H1 (cell line): ENCODE results near the gene MGLL. TPM values are rescaled to one million over a fixed set of nuclear protein-coding genes. Genes with fewer than 3 reads are reported as not detected.

Source experiments
- CTCF ChIA-PET: fragments of 300-600 bp; sonication (Branson Sonifier 250); formaldehyde crosslinking; loops from one replicate; lab custom pipeline; 2021; ENCODE audit not compliant: partially characterized antibody; lab: Charles Lee
- POLR2A ChIA-PET: fragments of 300-600 bp; sonication (Branson Sonifier 250); formaldehyde crosslinking; loops from one replicate; lab custom pipeline; 2021; ENCODE audit warnings: inconsistent platforms; ENCODE audit not compliant: partially characterized antibody; lab: Charles Lee
- DNase-seq, 2 experiments: peaks; one replicate each; pipeline versions ENCODE4 v3.0.0 to v3.0.0-alpha.2; 2010 to 2022; ENCODE audit warnings: low spot score in 2 of 2, low read depth in 1 of 2, mixed read lengths in 1 of 2
- FAIRE-seq: peaks from 2 replicates; lab custom pipeline; 2011; peaks lifted over from hg19 to GRCh38; lab: Jason Lieb, UNC
- H2AFZ ChIP-seq: 2 replicates; pipeline ENCODE4 v1.8.1; 2012; ENCODE audit warnings: low read length, inconsistent platforms
- H2AK5ac ChIP-seq: 2 replicates; pipeline ENCODE4 v1.6.1; 2013; ENCODE audit warnings: low read depth, low read length
- H2BK120ac ChIP-seq: replicated peaks from 2 replicates; pipeline ENCODE3; 2013; ENCODE audit warnings: low read depth, low read length, inconsistent platforms
- H2BK12ac ChIP-seq: 2 replicates; pipeline ENCODE4 v1.6.1; 2013; ENCODE audit warnings: low read depth, low read length
- H2BK15ac ChIP-seq: 2 replicates; pipeline ENCODE4 v1.6.1; 2013; ENCODE audit warnings: low read length
- H2BK20ac ChIP-seq: 2 replicates; pipeline ENCODE4 v1.6.1; 2013; ENCODE audit warnings: low read length
- H2BK5ac ChIP-seq: 2 replicates; pipeline ENCODE4 v1.6.1; 2013; ENCODE audit warnings: low read depth, low read length
- H3K14ac ChIP-seq: 2 replicates; pipeline ENCODE4 v1.6.1; 2013; ENCODE audit warnings: inconsistent platforms; ENCODE audit not compliant: insufficient read length
- H3K18ac ChIP-seq: 2 replicates; pipeline ENCODE4 v1.6.1; 2013; ENCODE audit warnings: low read length; ENCODE audit errors: extremely low read depth
- H3K23ac ChIP-seq: 2 replicates; pipeline ENCODE4 v1.6.1; 2013; ENCODE audit warnings: inconsistent platforms; ENCODE audit not compliant: insufficient read length
- H3K23me2 ChIP-seq: 2 replicates; pipeline ENCODE4 v1.6.1; 2013; ENCODE audit warnings: low read depth, low read length
- H3K27ac ChIP-seq: 2 replicates; pipeline ENCODE4 v1.6.1; 2011; ENCODE audit warnings: low read depth, low read length, inconsistent platforms
- H3K27me3 ChIP-seq, 4 experiments: replicated peaks in 1 of 4; 1 replicate in 1 of 4; 2 replicates in 3 of 4; pipeline versions ENCODE4 v1.6.1 to v1.8.1; 2011 to 2013; ENCODE audit warnings: low read length in 3 of 4, mild to moderate bottlenecking in 3 of 4, inconsistent platforms in 2 of 4, mixed read lengths in 2 of 4, moderate library complexity in 1 of 4; ENCODE audit not compliant: control insufficient read depth in 3 of 4, insufficient read depth in 3 of 4; ENCODE audit errors: extremely low read depth in 1 of 4
- H3K36me3 ChIP-seq, 4 experiments: 2 replicates each; pipeline versions ENCODE4 v1.6.1 to v1.8.1; 2011 to 2013; ENCODE audit warnings: mild to moderate bottlenecking in 4 of 4, low read length in 3 of 4, moderate library complexity in 2 of 4, control low read depth in 1 of 4, inconsistent platforms in 1 of 4; ENCODE audit not compliant: insufficient read depth in 4 of 4, control insufficient read depth in 2 of 4
- H3K4ac ChIP-seq: replicated peaks from 2 replicates; pipeline ENCODE3; 2013; ENCODE audit warnings: low read length, low read depth, mixed read lengths, inconsistent platforms; ENCODE audit not compliant: insufficient read length
- H3K4me1 ChIP-seq, 4 experiments: replicated peaks in 1 of 4; 1 replicate in 1 of 4; 2 replicates in 3 of 4; pipeline versions ENCODE4 v1.6.1 to v1.8.1; 2011 to 2013; ENCODE audit warnings: low read length in 3 of 4, inconsistent platforms in 2 of 4, mixed read lengths in 1 of 4; ENCODE audit not compliant: insufficient read depth in 4 of 4, control insufficient read depth in 3 of 4
- H3K4me2 ChIP-seq, 2 experiments: 2 replicates each; pipeline versions ENCODE4 v1.6.1 to v1.8.1; 2011 to 2013; ENCODE audit warnings: low read depth in 2 of 2, low read length in 2 of 2, control low read depth in 1 of 2, inconsistent platforms in 1 of 2, mild to moderate bottlenecking in 1 of 2; ENCODE audit not compliant: insufficient read depth in 1 of 2
- H3K4me3 ChIP-seq, 4 experiments: fragments of 200-600, 300-600 bp in 1 of 4; sonication (generic), shearing (Covaris generic), sonication (Bioruptor Twin) in 1 of 4; 2 replicates each; pipeline versions ENCODE4 v1.5.1 to v1.8.1; 2011 to 2016; ENCODE audit warnings: low read length in 4 of 4, low read depth in 3 of 4, control low read depth in 2 of 4, inconsistent platforms in 2 of 4, mild to moderate bottlenecking in 2 of 4, mixed read lengths in 1 of 4, moderate library complexity in 1 of 4; ENCODE audit not compliant: insufficient read depth in 2 of 4; ENCODE audit errors: extremely low read depth in 1 of 4
- H3K56ac ChIP-seq: replicated peaks from 2 replicates; pipeline ENCODE3; 2013; ENCODE audit warnings: low read depth, mild to moderate bottlenecking, mixed read lengths, low read length, inconsistent platforms; ENCODE audit not compliant: insufficient read length
- H3K79me1 ChIP-seq: 2 replicates; pipeline ENCODE4 v1.6.1; 2013; ENCODE audit warnings: low read depth, low read length, control low read depth
- H3K79me2 ChIP-seq, 2 experiments: 2 replicates each; pipeline versions ENCODE4 v1.6.1 to v1.8.1; 2012 to 2013; ENCODE audit warnings: low read length in 2 of 2, mild to moderate bottlenecking in 2 of 2, inconsistent platforms in 1 of 2; ENCODE audit not compliant: insufficient read depth in 2 of 2, control insufficient read depth in 1 of 2
- H3K9ac ChIP-seq, 4 experiments: replicated peaks in 1 of 4; 1 replicate in 1 of 4; 2 replicates in 3 of 4; pipeline versions ENCODE4 v1.6.1 to v1.8.1; 2011 to 2013; ENCODE audit warnings: low read depth in 3 of 4, low read length in 3 of 4, control low read depth in 2 of 4, mild to moderate bottlenecking in 2 of 4, moderate library complexity in 2 of 4, inconsistent platforms in 1 of 4; ENCODE audit errors: extremely low read depth in 1 of 4
- H3K9me3 ChIP-seq, 2 experiments: 2 replicates each; pipeline versions ENCODE4 v1.6.1 to v1.8.1; 2012 to 2013; ENCODE audit warnings: mild to moderate bottlenecking in 2 of 2, moderate library complexity in 2 of 2, control low read depth in 1 of 2, inconsistent platforms in 1 of 2, low read depth in 1 of 2, low read length in 1 of 2, mixed read lengths in 1 of 2; ENCODE audit not compliant: insufficient read depth in 2 of 2
- H4K20me1 ChIP-seq, 2 experiments: replicated peaks in 1 of 2; 2 replicates each; pipeline versions ENCODE3 to v1.8.1; 2011 to 2013; ENCODE audit warnings: inconsistent platforms in 2 of 2, low read length in 2 of 2, mild to moderate bottlenecking in 1 of 2; ENCODE audit not compliant: insufficient read depth in 2 of 2, control insufficient read depth in 1 of 2
- H4K5ac ChIP-seq: 2 replicates; pipeline ENCODE4 v1.6.1; 2013; ENCODE audit warnings: low read length, low read depth, mixed read lengths, inconsistent platforms; ENCODE audit not compliant: insufficient read length
- H4K8ac ChIP-seq: 2 replicates; pipeline ENCODE4 v1.8.0; 2013; ENCODE audit warnings: mild to moderate bottlenecking, moderate library complexity, low read length, inconsistent platforms; ENCODE audit not compliant: insufficient read depth; ENCODE audit errors: extremely low read depth
- H4K91ac ChIP-seq: replicated peaks from 2 replicates; pipeline ENCODE3; 2013; ENCODE audit warnings: low read length, mixed read lengths, inconsistent platforms; ENCODE audit not compliant: insufficient read length
- ATF2 ChIP-seq: IDR thresholded peaks from 2 replicates; pipeline ENCODE4 v1.6.1; 2012; ENCODE audit warnings: low read length, inconsistent platforms
- BACH1 ChIP-seq: IDR thresholded peaks from 2 replicates; pipeline ENCODE4 v1.6.1; 2012; ENCODE audit warnings: low read length, improper control_type of control experiment
- CEBPB ChIP-seq: IDR thresholded peaks from 2 replicates; pipeline ENCODE4 v1.6.1; 2012; ENCODE audit warnings: low read depth, low read length
- EP300 ChIP-seq, 2 experiments: IDR thresholded peaks; 1 replicate in 1 of 2; 2 replicates in 1 of 2; pipeline ENCODE4 v1.6.1; 2011 to 2012; ENCODE audit warnings: low read depth in 2 of 2, low read length in 2 of 2, mild to moderate bottlenecking in 2 of 2, borderline replicate concordance in 1 of 2, inconsistent platforms in 1 of 2, moderate library complexity in 1 of 2
- KDM5A ChIP-seq: fragments of 200-600 bp; IDR thresholded peaks from 2 replicates; pipeline ENCODE4 v1.7.1; 2012; ENCODE audit warnings: mild to moderate bottlenecking, low read length, inconsistent platforms, mixed read lengths
- POU5F1 ChIP-seq: IDR thresholded peaks from 2 replicates; pipeline ENCODE4 v1.6.1; 2011; ENCODE audit warnings: low read depth, mild to moderate bottlenecking, low read length, moderate library complexity
- RNF2 ChIP-seq: fragments of 200-900, 300-1000 bp; sonication (generic); IDR thresholded peaks from 2 replicates; pipeline ENCODE4 v1.7.1; 2016; ENCODE audit warnings: borderline replicate concordance, low read depth, mild to moderate bottlenecking, antibody characterized with exemption, low read length; ENCODE audit not compliant: poor library complexity, severe bottlenecking; ENCODE audit errors: missing control alignments
- SAP30 ChIP-seq: fragments of 300-600 bp; sonication (generic); IDR thresholded peaks from 2 replicates; pipeline ENCODE4 v1.7.1; 2012; ENCODE audit warnings: low read length, moderate library complexity, mild to moderate bottlenecking, inconsistent platforms; ENCODE audit not compliant: insufficient read depth, insufficient replicate concordance
- SP4 ChIP-seq: IDR thresholded peaks from 2 replicates; pipeline ENCODE4 v1.6.1; 2012; ENCODE audit warnings: low read length, inconsistent platforms
- SUZ12 ChIP-seq: fragments of 200-600 bp; sonication (generic); IDR thresholded peaks from 2 replicates; pipeline ENCODE4 v1.6.1; 2012; ENCODE audit warnings: mild to moderate bottlenecking, inconsistent platforms, low read length, moderate library complexity, mixed read lengths
- TCF12 ChIP-seq: IDR thresholded peaks from 2 replicates; pipeline ENCODE4 v1.6.1; 2011; ENCODE audit warnings: low read depth, mild to moderate bottlenecking, low read length
- YY1 ChIP-seq: IDR thresholded peaks from 2 replicates; pipeline ENCODE4 v1.6.1; 2011; ENCODE audit warnings: low read depth, mild to moderate bottlenecking, low read length
- WGBS, 2 experiments: shearing (Covaris generic) in 1 of 2; methylation state at CpG; one replicate each; pipeline versions ENCODE4 v1.1.6 to v1.1.7; 2013 to 2015; ENCODE audit warnings: low lambda C conversion rate in 2 of 2, mixed read lengths in 2 of 2, inconsistent platforms in 1 of 2, low coverage in 1 of 2, missing lambda C conversion rate in 1 of 2; ENCODE audit not compliant: insufficient replicate concordance in 2 of 2, insufficient coverage in 1 of 2, insufficient read length in 1 of 2; ENCODE audit errors: extremely low coverage in 1 of 2, missing lambda C conversion rate in 1 of 2; 5-methylcytosine and 5-hydroxymethylcytosine counted together
- polyA plus RNA-seq, 7 experiments: library from polyadenylated mRNA; depleted of rRNA in 3 of 7; stranded (reverse) in 5 of 7; unstranded in 2 of 7; fragments of >200 nt in 5 of 7; fragments of 200-250 nt in 2 of 7; gene quantifications; 1 replicate in 5 of 7; 2 replicates in 1 of 7; 4 replicates in 1 of 7; pipeline versions ENCODE4 v1.2.1 to v1.2.3, GENCODE V29; 2011 to 2013; ENCODE audit warnings: missing spikeins in 2 of 7, mixed read lengths in 2 of 7
- total RNA-seq: library from RNA; stranded (reverse); fragmentation: NEBNext Ultra II Directional; extraction: Animal tissue kit (Norgen Biotek cat#: 25700); gene quantifications from 2 replicates; pipeline ENCODE4 v1.2.1, GENCODE V29; 2021

The MGLL gene
- total and polyA plus RNA-seq, 2 of the 8 experiments (the other 6 are each of a cell fraction or from before 2014, with no cell fraction given) = 0.05 to 0.34 TPM

- Histone ChIP-seq H3K9ac (no peak overlapping the region), H3K18ac (no peak overlapping the region), H3K4me3 (no peak overlapping the region), H2BK120ac (no peak overlapping the region), H3K56ac (no peak overlapping the region), H2BK20ac (no peak overlapping the region), H3K36me3 (no peaks in the 10 kb centered on the region; a peak in 1 of 8 replicates), H3K79me1 (no peaks in the 10 kb centered on the region), H3K23me2 (no peaks in the 10 kb centered on the region; the same call in 1 of the 2 replicates), H3K23ac (no peak overlapping the region), H2BK5ac (no peak overlapping the region), H3K9me3 (no peaks in the 10 kb centered on the region), H3K4ac (no peak overlapping the region), H4K91ac (no peak overlapping the region), H3K4me2 (no peak overlapping the region), H2BK12ac (no peak overlapping the region), H4K5ac (no peak overlapping the region), H2AK5ac (no peak overlapping the region), H3K27me3 (peaks cover 0 to 2% (median 0%) of the 10 kb centered on the region in 4 experiments; a peak in 3 of 7 replicates), H4K8ac (no peak overlapping the region), H3K4me1 (peaks cover 0 to 15% (median 8%) of the 10 kb centered on the region in 4 experiments; a peak in 5 of 7 replicates), H3K14ac (no peak overlapping the region), H3K27ac (no peak overlapping the region), H2AFZ (no peak overlapping the region), H3K79me2 (no peaks in the 10 kb centered on the region), H2BK15ac (no peak overlapping the region), H4K20me1 (no peaks in the 10 kb centered on the region)
- ChIA-PET CTCF (interaction anchor here (0.8 kb wide), 1 partner anchor 17 kb away, joined by 3 read pairs; no protein-coding TSS in a partner anchor), POLR2A (no interaction called here)
- WGBS, 2 experiments = 96% methylated on average over 4 of the region's 4 CpGs; no CpG with 5 or more reads in 1 of the 2 experiments
- DNase-seq (no peak), FAIRE-seq (no peak)
- TF ChIP-seq TCF12 (no peak), BACH1 (no peak), EP300 (IDR thresholded peaks at IDR 0.05; ENCODE audit: borderline replicate concordance in 1 of 2, low read depth in 2 of 2, low read length in 2 of 2) (no peak), SP4 (no peak), ATF2 (no peak), SUZ12 (no peak), YY1 (no peak), POU5F1 (no peak), SAP30 (no peak), RNF2 (no peak), KDM5A (no peak), CEBPB (no peak)
Observed at GRCh38 chr3:127729556-127730056, 92.7 kb downstream of the MGLL start.
